ENCODE measurements around the gene FAM120C. TPM values are rescaled to one million over a fixed set of nuclear protein-coding genes. Genes with fewer than 3 reads are reported as not detected.

Gene FAM120C
- total RNA-seq, 1 donor from 2014 or later = 6.1 TPM

GRCh38 chrX:54173791-54174190 lies 9.3 kb downstream of the FAM120C start:
- ATAC-seq (ENCODE audit: poor library complexity) (no peak), DNase-seq (no peak)
- intact Hi-C loops (cut with DNase I) = no loop called here

- intact Hi-C loops (cut with DNase I) = no loop called here
- DNase-seq = no peak
- no peak for ATAC-seq (ENCODE audit: poor library complexity)
These were observed 10.6 kb downstream of the FAM120C start for GRCh38 chrX:54172455-54172854.

GRCh38 chrX:54171527-54172250 lies 11.4 kb downstream of the FAM120C start:
- DNase-seq = no peak
- peak; percentile 39 for ATAC-seq (ENCODE audit: poor library complexity)
- intact Hi-C loops (cut with DNase I) = no loop called here

GRCh38 chrX:54171091-54171490 lies 12.0 kb downstream of the FAM120C start:
- intact Hi-C loops (cut with DNase I) = no loop called here
- ATAC-seq (ENCODE audit: poor library complexity) (no peak), DNase-seq (no peak)

GRCh38 chrX:54166915-54167314 lies 16.1 kb downstream of the FAM120C start:
- intact Hi-C loops (cut with DNase I) = no loop called here
- DNase-seq (no peak), ATAC-seq (ENCODE audit: poor library complexity) (no peak)

- DNase-seq = no peak
- no peak for ATAC-seq (ENCODE audit: poor library complexity)
- intact Hi-C loops (cut with DNase I) = no loop called here
These were observed 25.5 kb downstream of the FAM120C start for GRCh38 chrX:54157561-54157960.

- DNase-seq (no peak), ATAC-seq (ENCODE audit: poor library complexity) (no peak)
- intact Hi-C loops (cut with DNase I) = no loop called here
These were observed 48.8 kb downstream of the FAM120C start for GRCh38 chrX:54134269-54134668.

- ATAC-seq (ENCODE audit: poor library complexity) = no peak
- intact Hi-C loops (cut with DNase I) = no loop called here
- no peak for DNase-seq
These were observed 66.7 kb downstream of the FAM120C start for GRCh38 chrX:54116391-54116790.

- intact Hi-C loops (cut with DNase I) = no loop called here
- DNase-seq = no peak
- no peak for ATAC-seq (ENCODE audit: poor library complexity)
These were observed 89.5 kb downstream of the FAM120C start for GRCh38 chrX:54093571-54093970.

- ATAC-seq (ENCODE audit: poor library complexity) = no peak
- no peak for DNase-seq
- intact Hi-C loops (cut with DNase I) = no loop called here
These were observed 89.9 kb downstream of the FAM120C start for GRCh38 chrX:54093159-54093558.

GRCh38 chrX:54090880-54091279 lies 92.2 kb downstream of the FAM120C start:
- intact Hi-C loops (cut with DNase I) = no loop called here
- ATAC-seq (ENCODE audit: poor library complexity) = no peak
- no peak for DNase-seq

GRCh38 chrX:54089191-54089590 lies 93.9 kb downstream of the FAM120C start:
- intact Hi-C loops (cut with DNase I) = no loop called here
- DNase-seq (no peak), ATAC-seq (ENCODE audit: poor library complexity) (no peak)

GRCh38 chrX:54087661-54088060 lies 95.4 kb downstream of the FAM120C start:
- ATAC-seq (ENCODE audit: poor library complexity) = no peak
- intact Hi-C loops (cut with DNase I) = no loop called here
- no peak for DNase-seq

- DNase-seq = no peak
- no peak for ATAC-seq (ENCODE audit: poor library complexity)
These were observed 97.4 kb downstream of the FAM120C start for GRCh38 chrX:54085666-54086065.

GRCh38 chrX:54076903-54077302 lies 106.2 kb downstream of the FAM120C start:
- ATAC-seq (ENCODE audit: poor library complexity) = no peak
- intact Hi-C loops (cut with DNase I) = no loop called here
- DNase-seq = no peak

More at GRCh38 chrX:54085666-54086065, 97.4 kb downstream of the FAM120C start:
- intact Hi-C loops (cut with DNase I) = no loop called here

- intact Hi-C loops (cut with DNase I) = no loop called here
- DNase-seq (no peak), ATAC-seq (ENCODE audit: poor library complexity) (no peak)
These were observed 108.2 kb downstream of the FAM120C start for GRCh38 chrX:54074826-54075225.

- ATAC-seq (ENCODE audit: poor library complexity) (no peak), DNase-seq (no peak)
- intact Hi-C loops (cut with DNase I) = no loop called here
These were observed 115.3 kb downstream of the FAM120C start for GRCh38 chrX:54067766-54068165.

- ATAC-seq (ENCODE audit: poor library complexity) (no peak), DNase-seq (no peak)
- intact Hi-C loops (cut with DNase I) = no loop called here
These were observed 116.2 kb downstream of the FAM120C start for GRCh38 chrX:54066841-54067240.

- intact Hi-C loops (cut with DNase I) = no loop called here
- no peak for ATAC-seq (ENCODE audit: poor library complexity)
These were observed 118.5 kb downstream of the FAM120C start for GRCh38 chrX:54064564-54064963.

GRCh38 chrX:54063361-54063760 lies 119.7 kb downstream of the FAM120C start:
- ATAC-seq (ENCODE audit: poor library complexity) = no peak
- intact Hi-C loops (cut with DNase I) = no loop called here
- no peak for DNase-seq

More at GRCh38 chrX:54064564-54064963, 118.5 kb downstream of the FAM120C start:
- DNase-seq = no peak

- intact Hi-C loops (cut with DNase I) = loop anchor here (10.0 kb wide), 1 partner anchor 135 kb away; the partner anchor contains the start of gene FAM120C
- ATAC-seq (ENCODE audit: poor library complexity) (peak; percentile 78), DNase-seq (no peak)
These were observed 133.3 kb downstream of the FAM120C start for GRCh38 chrX:54049801-54050200.
